Measurements from ENCODE around the gene CHI3L2.

DNA sequence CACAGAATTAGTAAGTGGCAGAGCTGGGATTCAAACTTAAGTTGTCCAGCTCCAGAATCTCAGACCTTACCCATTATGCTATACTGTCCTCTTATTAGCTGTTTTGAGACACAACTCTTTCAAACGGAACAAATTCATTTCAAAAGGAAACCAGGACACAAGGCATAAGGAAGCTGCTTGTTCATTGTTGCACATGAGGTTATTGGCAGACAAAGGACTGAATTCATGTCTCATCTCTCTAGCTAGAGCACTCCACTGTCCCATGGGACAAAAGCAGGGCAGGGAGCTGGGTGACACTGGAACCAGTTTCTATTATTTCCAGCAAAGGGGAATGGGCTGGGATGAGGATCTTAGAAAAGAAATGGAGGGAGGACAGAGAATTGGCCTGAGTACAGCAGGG, 26.4 kb downstream of the CHI3L2 start:
- TF ChIP-seq, protein P1, sequence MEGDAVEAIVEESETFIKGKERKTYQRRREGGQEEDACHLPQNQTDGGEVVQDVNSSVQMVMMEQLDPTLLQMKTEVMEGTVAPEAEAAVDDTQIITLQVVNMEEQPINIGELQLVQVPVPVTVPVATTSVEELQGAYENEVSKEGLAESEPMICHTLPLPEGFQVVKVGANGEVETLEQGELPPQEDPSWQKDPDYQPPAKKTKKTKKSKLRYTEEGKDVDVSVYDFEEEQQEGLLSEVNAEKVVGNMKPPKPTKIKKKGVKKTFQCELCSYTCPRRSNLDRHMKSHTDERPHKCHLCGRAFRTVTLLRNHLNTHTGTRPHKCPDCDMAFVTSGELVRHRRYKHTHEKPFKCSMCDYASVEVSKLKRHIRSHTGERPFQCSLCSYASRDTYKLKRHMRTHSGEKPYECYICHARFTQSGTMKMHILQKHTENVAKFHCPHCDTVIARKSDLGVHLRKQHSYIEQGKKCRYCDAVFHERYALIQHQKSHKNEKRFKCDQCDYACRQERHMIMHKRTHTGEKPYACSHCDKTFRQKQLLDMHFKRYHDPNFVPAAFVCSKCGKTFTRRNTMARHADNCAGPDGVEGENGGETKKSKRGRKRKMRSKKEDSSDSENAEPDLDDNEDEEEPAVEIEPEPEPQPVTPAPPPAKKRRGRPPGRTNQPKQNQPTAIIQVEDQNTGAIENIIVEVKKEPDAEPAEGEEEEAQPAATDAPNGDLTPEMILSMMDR (IDR thresholded peaks at IDR 0.05; ENCODE audit: poor library complexity, severe bottlenecking), result no peak
- no peak for TF ChIP-seq EZH2 (IDR thresholded peaks at IDR 0.05; ENCODE audit: borderline replicate concordance, insufficient read depth, low read length, poor library complexity, severe bottlenecking)
- no peak for TF ChIP-seq EP300 (conservative IDR thresholded peaks at IDR 0.05; ENCODE audit: poor library complexity, severe bottlenecking)
- TF ChIP-seq, protein P2, sequence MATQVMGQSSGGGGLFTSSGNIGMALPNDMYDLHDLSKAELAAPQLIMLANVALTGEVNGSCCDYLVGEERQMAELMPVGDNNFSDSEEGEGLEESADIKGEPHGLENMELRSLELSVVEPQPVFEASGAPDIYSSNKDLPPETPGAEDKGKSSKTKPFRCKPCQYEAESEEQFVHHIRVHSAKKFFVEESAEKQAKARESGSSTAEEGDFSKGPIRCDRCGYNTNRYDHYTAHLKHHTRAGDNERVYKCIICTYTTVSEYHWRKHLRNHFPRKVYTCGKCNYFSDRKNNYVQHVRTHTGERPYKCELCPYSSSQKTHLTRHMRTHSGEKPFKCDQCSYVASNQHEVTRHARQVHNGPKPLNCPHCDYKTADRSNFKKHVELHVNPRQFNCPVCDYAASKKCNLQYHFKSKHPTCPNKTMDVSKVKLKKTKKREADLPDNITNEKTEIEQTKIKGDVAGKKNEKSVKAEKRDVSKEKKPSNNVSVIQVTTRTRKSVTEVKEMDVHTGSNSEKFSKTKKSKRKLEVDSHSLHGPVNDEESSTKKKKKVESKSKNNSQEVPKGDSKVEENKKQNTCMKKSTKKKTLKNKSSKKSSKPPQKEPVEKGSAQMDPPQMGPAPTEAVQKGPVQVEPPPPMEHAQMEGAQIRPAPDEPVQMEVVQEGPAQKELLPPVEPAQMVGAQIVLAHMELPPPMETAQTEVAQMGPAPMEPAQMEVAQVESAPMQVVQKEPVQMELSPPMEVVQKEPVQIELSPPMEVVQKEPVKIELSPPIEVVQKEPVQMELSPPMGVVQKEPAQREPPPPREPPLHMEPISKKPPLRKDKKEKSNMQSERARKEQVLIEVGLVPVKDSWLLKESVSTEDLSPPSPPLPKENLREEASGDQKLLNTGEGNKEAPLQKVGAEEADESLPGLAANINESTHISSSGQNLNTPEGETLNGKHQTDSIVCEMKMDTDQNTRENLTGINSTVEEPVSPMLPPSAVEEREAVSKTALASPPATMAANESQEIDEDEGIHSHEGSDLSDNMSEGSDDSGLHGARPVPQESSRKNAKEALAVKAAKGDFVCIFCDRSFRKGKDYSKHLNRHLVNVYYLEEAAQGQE (IDR thresholded peaks at IDR 0.05; ENCODE audit: borderline replicate concordance), result no peak
- TF ChIP-seq POLR2AphosphoS5 (IDR thresholded peaks at IDR 0.05), result no peak
- TF ChIP-seq RAD21 (conservative IDR thresholded peaks at IDR 0.05), result no peak
- no peak for TF ChIP-seq SMC3 (conservative IDR thresholded peaks at IDR 0.05; ENCODE audit: poor library complexity)
